Body of pancreas (tissue), 4 donors: ENCODE measurements around the gene TEX13B. TPM values are rescaled to one million over a fixed set of nuclear protein-coding genes. Genes with fewer than 3 reads are reported as not detected.

Source experiments
- ATAC-seq: fragments of 150-250 bp; one replicate; pipeline ENCODE4 v1.9.1; 2016
- DNase-seq, 4 donors: peaks; one replicate each; pipeline ENCODE4 v3.0.0-alpha.2; 2019
- H3K27ac ChIP-seq, 4 donors: fragments of 200-600 bp; sonication (generic); 1 replicate in 3 of 4; 2 replicates in 1 of 4; pipeline versions ENCODE4 v1.5.1 to v1.6.1; 2016 to 2019; ENCODE audit warnings: mild to moderate bottlenecking in 1 of 4, mixed read lengths in 1 of 4, moderate library complexity in 1 of 4
- H3K27me3 ChIP-seq, 2 donors: fragments of 200-600 bp; sonication (generic); one replicate each; pipeline ENCODE4 v1.6.0; 2016; ENCODE audit warnings: mild to moderate bottlenecking in 1 of 2
- H3K36me3 ChIP-seq, 2 donors: fragments of 200-600 bp; sonication (generic); replicated peaks in 1 of 2; 2 replicates each; pipeline ENCODE4 v1.5.1; 2016; ENCODE audit warnings: low read depth in 2 of 2; ENCODE audit not compliant: insufficient read depth in 1 of 2
- H3K4me1 ChIP-seq: fragments of 200-600 bp; sonication (generic); one replicate; pipeline ENCODE4 v1.6.0; 2016
- H3K4me3 ChIP-seq, 2 donors: fragments of 200-600 bp; sonication (generic); 1 replicate in 1 of 2; 2 replicates in 1 of 2; pipeline ENCODE4 v1.5.1; 2016 to 2019
- H3K9me3 ChIP-seq, 3 donors: fragments of 200-600 bp; sonication (generic); 1 replicate in 2 of 3; 2 replicates in 1 of 3; pipeline ENCODE4 v1.5.1; 2016
- POLR2A ChIP-seq, 3 donors: fragments of 450-650 bp; IDR thresholded peaks; one replicate each; pipeline ENCODE4 v1.6.1; 2016; ENCODE audit warnings: antibody characterized with exemption in 3 of 3, mild to moderate bottlenecking in 2 of 3
- WGBS, 2 donors: methylation state at CpG; one replicate each; pipeline ENCODE4 v1.1.5; 2017; 5-methylcytosine and 5-hydroxymethylcytosine counted together
- intact Hi-C: fragments of 100-400 bp; cut with DNase I; formaldehyde crosslinking; loops from one replicate; pipeline ENCODE4 v1.15.1; 2023
- total RNA-seq, 2 donors: library from RNA; depleted of rRNA; stranded (reverse); fragments of >200 nt; gene quantifications; one replicate each; pipeline ENCODE4 v1.1.0, GENCODE V29; 2016
- TF ChIP-seq, protein P1 (sequence below), 7 experiments: fragments of 450-650 bp in 4 of 7; fragments of 200-600 bp in 3 of 7; sonication (generic) in 3 of 7; IDR thresholded peaks; one replicate each; pipeline ENCODE4 v1.5.1; 2016 to 2019; ENCODE audit warnings: antibody characterized with exemption in 7 of 7

TEX13B gene
- total RNA-seq, 2 donors from 2014 or later, result not detected

DNA sequence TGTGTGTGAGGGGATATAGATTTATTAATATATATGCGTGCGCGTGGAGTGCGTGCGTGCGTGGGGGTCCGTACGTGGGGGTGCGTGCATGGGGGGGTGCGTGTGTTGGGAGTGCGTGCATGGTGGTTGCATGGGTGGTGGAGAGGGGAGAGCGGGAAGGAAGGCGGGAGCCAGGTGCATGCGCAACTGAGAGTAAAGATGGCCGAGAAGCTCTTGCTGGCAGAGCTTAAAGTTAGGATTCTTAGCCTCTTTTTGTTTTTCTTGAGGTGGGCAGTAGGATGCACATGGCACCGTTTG is 45.8 kb downstream of the TEX13B start:
- intact Hi-C loops, result no loop called here
- no peaks in the 10 kb centered on the region for H3K27me3 ChIP-seq
- H3K9me3 ChIP-seq, result no peaks in the 10 kb centered on the region
- H3K4me1 ChIP-seq, result peaks cover 4% of the 10 kb centered on the region
- H3K36me3 ChIP-seq, result no peaks in the 10 kb centered on the region
- no peak for ATAC-seq
- no peak overlapping the region for H3K4me3 ChIP-seq
- H3K27ac ChIP-seq, result no peak overlapping the region
- 40 to 47% methylated on average over 8 to 16 of the region's 16 CpGs for WGBS, 2 donors
- no peak for DNase-seq
- TF ChIP-seq, protein P1, sequence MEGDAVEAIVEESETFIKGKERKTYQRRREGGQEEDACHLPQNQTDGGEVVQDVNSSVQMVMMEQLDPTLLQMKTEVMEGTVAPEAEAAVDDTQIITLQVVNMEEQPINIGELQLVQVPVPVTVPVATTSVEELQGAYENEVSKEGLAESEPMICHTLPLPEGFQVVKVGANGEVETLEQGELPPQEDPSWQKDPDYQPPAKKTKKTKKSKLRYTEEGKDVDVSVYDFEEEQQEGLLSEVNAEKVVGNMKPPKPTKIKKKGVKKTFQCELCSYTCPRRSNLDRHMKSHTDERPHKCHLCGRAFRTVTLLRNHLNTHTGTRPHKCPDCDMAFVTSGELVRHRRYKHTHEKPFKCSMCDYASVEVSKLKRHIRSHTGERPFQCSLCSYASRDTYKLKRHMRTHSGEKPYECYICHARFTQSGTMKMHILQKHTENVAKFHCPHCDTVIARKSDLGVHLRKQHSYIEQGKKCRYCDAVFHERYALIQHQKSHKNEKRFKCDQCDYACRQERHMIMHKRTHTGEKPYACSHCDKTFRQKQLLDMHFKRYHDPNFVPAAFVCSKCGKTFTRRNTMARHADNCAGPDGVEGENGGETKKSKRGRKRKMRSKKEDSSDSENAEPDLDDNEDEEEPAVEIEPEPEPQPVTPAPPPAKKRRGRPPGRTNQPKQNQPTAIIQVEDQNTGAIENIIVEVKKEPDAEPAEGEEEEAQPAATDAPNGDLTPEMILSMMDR (IDR thresholded peaks at IDR 0.05), result no peak
- TF ChIP-seq POLR2A (IDR thresholded peaks at IDR 0.05), result no peak

DNA sequence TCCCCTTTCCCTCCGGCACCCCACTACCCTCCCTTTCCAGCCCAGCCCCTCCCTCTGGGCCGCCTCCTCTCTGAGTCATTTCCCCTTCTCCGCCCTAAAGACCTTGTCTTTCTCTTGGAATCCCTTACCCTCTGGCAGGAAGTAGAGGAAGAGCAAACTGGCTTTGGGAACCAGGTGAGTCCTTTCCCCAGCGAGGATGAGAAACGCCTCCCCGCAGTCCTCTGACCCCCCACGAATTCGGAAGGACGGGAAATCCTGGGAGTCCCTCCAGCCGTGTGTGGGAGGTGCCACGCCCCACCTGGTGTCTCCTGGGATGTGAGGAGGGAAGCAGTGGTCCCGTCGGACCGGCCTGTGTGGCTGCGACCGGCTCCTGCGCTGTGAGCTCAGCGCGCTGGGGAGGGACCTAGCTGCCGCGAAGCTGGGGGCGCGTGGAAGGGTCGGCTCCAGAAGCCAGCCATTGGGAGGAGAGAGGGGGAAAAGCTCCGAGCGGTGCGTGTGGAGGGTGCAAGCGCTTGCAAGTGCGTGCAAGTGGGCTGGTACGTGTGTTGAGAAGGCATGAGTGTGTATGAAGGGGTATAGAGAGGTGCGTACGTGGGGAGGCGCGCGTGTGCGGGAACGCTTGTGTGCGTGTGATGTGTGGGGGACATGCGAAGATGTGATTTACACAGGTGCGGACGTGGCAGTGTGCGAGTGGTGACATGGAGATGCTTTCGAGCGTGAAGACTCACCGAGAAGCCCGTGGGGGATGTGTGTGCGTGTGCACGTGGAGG is 46.3 kb downstream of the TEX13B start:
- no peak for TF ChIP-seq POLR2A (IDR thresholded peaks at IDR 0.05)
- TF ChIP-seq, protein P1 (IDR thresholded peaks at IDR 0.05), result no peak
- no peak overlapping the region for H3K4me3 ChIP-seq
- H3K36me3 ChIP-seq, result no peaks in the 10 kb centered on the region
- no peaks in the 10 kb centered on the region for H3K9me3 ChIP-seq
- no peak for ATAC-seq
- intact Hi-C loops, result no loop called here
- 2 to 13% methylated on average over 29 to 46 of the region's 48 CpGs for WGBS, 2 donors
- no peak overlapping the region for H3K27ac ChIP-seq
- H3K4me1 ChIP-seq, result peaks cover 4% of the 10 kb centered on the region
- DNase-seq, result no peak
- no peaks in the 10 kb centered on the region for H3K27me3 ChIP-seq

DNA sequence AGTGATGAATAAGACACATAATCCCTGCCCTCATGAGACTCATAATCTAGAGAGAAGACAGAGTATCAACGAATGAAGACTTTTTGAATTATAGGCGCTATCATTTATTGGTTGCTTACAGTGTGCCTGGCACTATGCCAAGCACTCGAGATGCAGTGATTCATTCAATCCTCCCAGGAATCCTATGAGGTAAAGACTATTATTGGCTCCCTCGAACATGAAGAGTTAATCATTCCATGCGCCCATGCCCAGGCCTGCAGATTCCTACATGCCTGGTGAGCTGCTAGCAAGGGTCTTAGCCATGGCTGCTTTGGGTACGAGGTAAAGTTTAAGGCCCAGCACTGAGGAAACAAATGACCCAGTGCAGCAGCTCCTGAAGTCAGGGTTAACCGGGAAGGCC is 47.0 kb downstream of the TEX13B start:
- no peak for TF ChIP-seq POLR2A (IDR thresholded peaks at IDR 0.05)
- TF ChIP-seq, protein P1 (IDR thresholded peaks at IDR 0.05), result no peak
- ATAC-seq (no peak), DNase-seq (no peak)
- Histone ChIP-seq H3K27me3 (no peaks in the 10 kb centered on the region), H3K4me3 (no peak overlapping the region), H3K4me1 (peaks cover 4% of the 10 kb centered on the region), H3K27ac (no peak overlapping the region), H3K36me3 (no peaks in the 10 kb centered on the region), H3K9me3 (no peaks in the 10 kb centered on the region)
- intact Hi-C loops, result no loop called here
- 38 to 42% methylated on average over 4 to 7 of the region's 7 CpGs for WGBS, 2 donors

- H3K27me3 ChIP-seq, result no peaks in the 10 kb centered on the region
- H3K9me3 ChIP-seq, result no peaks in the 10 kb centered on the region
- H3K36me3 ChIP-seq, result no peaks in the 10 kb centered on the region
- 64 to 100% methylated on average over 1 of the region's 1 CpG for WGBS, 2 donors
- DNase-seq (no peak), ATAC-seq (no peak)
- no peak overlapping the region for H3K27ac ChIP-seq
- intact Hi-C loops, result no loop called here
- TF ChIP-seq, protein P1 (IDR thresholded peaks at IDR 0.05), result no peak
- no peak overlapping the region for H3K4me3 ChIP-seq
- peaks cover 4% of the 10 kb centered on the region for H3K4me1 ChIP-seq
Measured at GRCh38 chrX:107934262-107934661, 47.9 kb downstream of the TEX13B start.

Other genes with a start within 250 kb of the TEX13B start
- 100 to 1,000 TPM; 144 to 147 TPM for gene TSC22D3, start 206.6 kb downstream of the TEX13B start, total RNA-seq
- not detected for gene NCBP2L, start 204.6 kb downstream of the TEX13B start, total RNA-seq
- 1 to 10 TPM; 5.6 to 8.8 TPM for gene MID2, start 156.5 kb downstream of the TEX13B start, total RNA-seq
- 1 to 10 TPM in 1 of 2 donors, under 1 TPM in 1; 0.33 to 2.6 TPM for gene VSIG1, start 62.7 kb upstream of the TEX13B start, total RNA-seq
- 10 to 100 TPM; 14.8 to 26.5 TPM for gene PSMD10, start 109.2 kb upstream of the TEX13B start, total RNA-seq
- gene ATG4A, start 109.4 kb upstream of the TEX13B start, total RNA-seq, result 10 to 100 TPM; 11.2 to 31.6 TPM